Activated CD4-positive, alpha-beta memory T cell treated with anti-CD3 and anti-CD28 coated beads, Interleukin-2, amount 10 ng/mL, durations not matched to agents 7 days and 5 days (primary cell): ENCODE results near the gene CBARP. TPM values are rescaled to one million over a fixed set of nuclear protein-coding genes. Genes with fewer than 3 reads are reported as not detected.

Source experiments
- CTCF ChIA-PET: fragments of 350-600 bp; sonication (Branson Sonifier 250); formaldehyde crosslinking; loops from one replicate; lab custom pipeline; 2021; ENCODE audit warnings: antibody characterized with exemption, inconsistent platforms; lab: Charles Lee
- POLR2A ChIA-PET: fragments of 350-600 bp; sonication (Branson Sonifier 250); formaldehyde crosslinking; loops from one replicate; lab custom pipeline; 2021; ENCODE audit warnings: antibody characterized with exemption; lab: Charles Lee
- DNase-seq: peaks from one replicate; pipeline ENCODE4 v3.0.0-alpha.2; 2020
- H3K27ac Mint-ChIP-seq: one replicate; pipeline ENCODE4 v1.8.0; 2021; ENCODE audit warnings: mild to moderate bottlenecking, mixed read lengths
- H3K27me3 Mint-ChIP-seq: one replicate; pipeline ENCODE4 v1.8.0; 2021; ENCODE audit warnings: mixed read lengths
- H3K36me3 Mint-ChIP-seq: one replicate; pipeline ENCODE4 v1.8.0; 2021; ENCODE audit warnings: low read depth, mixed read lengths
- H3K4me1 Mint-ChIP-seq: one replicate; pipeline ENCODE4 v1.8.0; 2021; ENCODE audit warnings: mixed read lengths
- H3K4me3 Mint-ChIP-seq: one replicate; pipeline ENCODE4 v1.8.0; 2021; ENCODE audit warnings: mild to moderate bottlenecking, mixed read lengths
- H3K9me3 Mint-ChIP-seq: one replicate; pipeline ENCODE4 v1.8.0; 2021; ENCODE audit warnings: mixed read lengths
- total RNA-seq, 2 experiments: library from RNA; stranded (reverse); gene quantifications; one replicate each; pipeline ENCODE4 v1.2.3, GENCODE V29; 2021

The CBARP gene, protein sequence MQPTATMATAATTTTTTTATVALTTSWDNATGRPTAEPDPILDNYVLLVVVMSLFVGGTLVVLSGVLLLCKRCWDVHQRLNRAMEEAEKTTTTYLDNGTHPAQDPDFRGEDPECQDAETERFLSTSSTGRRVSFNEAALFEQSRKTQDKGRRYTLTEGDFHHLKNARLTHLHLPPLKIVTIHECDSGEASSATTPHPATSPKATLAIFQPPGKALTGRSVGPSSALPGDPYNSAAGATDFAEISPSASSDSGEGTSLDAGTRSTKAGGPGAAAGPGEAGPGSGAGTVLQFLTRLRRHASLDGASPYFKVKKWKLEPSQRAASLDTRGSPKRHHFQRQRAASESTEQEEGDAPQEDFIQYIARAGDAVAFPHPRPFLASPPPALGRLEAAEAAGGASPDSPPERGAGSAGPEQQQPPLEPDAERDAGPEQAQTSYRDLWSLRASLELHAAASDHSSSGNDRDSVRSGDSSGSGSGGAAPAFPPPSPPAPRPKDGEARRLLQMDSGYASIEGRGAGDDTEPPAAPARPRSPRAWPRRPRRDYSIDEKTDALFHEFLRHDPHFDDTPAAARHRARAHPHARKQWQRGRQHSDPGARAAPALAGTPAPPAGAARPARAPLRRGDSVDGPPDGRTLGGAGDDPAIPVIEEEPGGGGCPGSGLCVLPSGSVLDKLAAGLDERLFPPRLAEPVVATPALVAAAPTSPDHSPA
- total RNA-seq, result under 1 TPM; 0.35 to 0.55 TPM

DNA sequence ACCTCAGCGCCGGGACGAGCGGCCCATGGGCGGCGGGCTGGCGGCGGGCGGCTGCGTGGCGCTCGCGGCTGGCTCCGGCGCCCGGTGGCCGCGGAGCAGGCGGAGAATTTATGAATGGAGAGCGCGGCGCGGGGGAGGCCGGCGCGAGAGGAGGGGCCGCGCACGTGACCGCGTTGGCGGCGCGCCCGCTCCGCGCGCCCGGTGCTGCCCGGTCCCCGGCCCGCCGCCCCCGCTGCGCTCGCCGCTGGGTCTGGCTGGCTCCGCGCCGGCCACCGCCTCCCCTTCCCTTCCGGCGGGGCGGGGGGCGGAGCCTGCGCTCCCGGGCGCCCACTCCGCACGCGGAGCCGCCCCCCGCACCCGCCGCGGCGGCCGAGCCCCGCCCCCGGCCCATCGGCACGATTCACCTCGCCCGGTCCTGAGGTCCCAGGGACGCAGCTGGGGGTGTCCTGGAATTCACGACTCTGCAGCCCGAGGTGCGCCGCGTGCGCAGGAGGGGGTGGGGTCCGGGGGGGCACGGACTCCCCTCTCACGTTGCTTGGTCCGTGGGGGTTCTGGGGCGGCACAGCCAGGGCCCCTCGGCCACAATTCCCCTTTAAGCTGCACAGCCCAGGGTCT lies at the start of gene CBARP:
CBARP (minus strand) TSS at position 252 of the 615 bp plus-strand sequence. CDS start 1,905 bp downstream, outside the sequence.
- Mint-ChIP-seq H3K27ac (peak within 1 kb of the TSS; percentile 4), H3K36me3 (no peaks in the 10 kb centered on the region), H3K4me1 (peaks cover 29% of the 10 kb centered on the region), H3K4me3 (peak within 1 kb of the TSS; percentile 69), H3K27me3 (peaks cover 17% of the 10 kb centered on the region), H3K9me3 (no peaks in the 10 kb centered on the region)
- no peak for DNase-seq
- POLR2A ChIA-PET, result interaction anchor here (1.2 to 1.6 kb wide), 3 partner anchors 31 to 170 kb away, joined by 3 to 9 read pairs (median 4); partner anchors contain the start of genes ARHGAP45 and CIRBP
- CTCF ChIA-PET, result no interaction called here

GRCh38 chr19:1286487-1287353 lies 48.9 kb upstream of the CBARP start:
- Mint-ChIP-seq H3K4me3 (no peak overlapping the region), H3K27ac (no peak overlapping the region), H3K4me1 (peaks cover 5% of the 10 kb centered on the region), H3K27me3 (peaks cover 29% of the 10 kb centered on the region), H3K36me3 (no peaks in the 10 kb centered on the region), H3K9me3 (no peaks in the 10 kb centered on the region)
- ChIA-PET POLR2A (no interaction called here), CTCF (no interaction called here)
- DNase-seq, result no peak

DNA sequence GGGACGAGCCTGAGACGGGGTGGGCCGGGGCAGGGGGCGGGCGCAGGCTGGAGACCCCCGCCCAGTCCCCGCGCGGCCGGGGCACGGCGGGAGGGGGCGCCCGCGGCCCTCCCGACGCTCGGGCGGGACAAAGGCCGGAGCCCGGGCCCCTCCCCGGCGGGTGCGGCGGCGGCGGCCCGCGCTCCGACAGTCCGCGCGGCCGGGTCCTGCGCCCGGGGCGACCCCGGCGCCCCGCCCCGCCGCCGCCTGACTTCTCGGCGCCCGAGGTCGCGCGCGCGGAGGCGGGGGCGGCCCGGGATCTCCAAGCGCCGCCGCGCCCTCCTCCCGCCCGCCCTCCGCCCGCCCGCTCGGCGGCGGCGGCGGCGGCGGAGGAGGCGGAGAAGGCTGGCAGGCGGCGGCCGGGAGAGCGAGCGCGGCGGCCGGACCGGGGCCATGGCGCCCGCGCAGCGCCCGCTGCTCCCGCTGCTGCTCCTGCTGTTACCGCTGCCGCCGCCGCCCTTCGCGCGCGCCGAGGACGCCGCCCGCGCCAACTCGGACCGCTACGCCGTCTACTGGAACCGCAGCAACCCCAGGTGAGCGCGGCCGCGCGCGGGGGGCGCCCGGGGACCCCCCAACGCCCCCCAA lies 48.0 kb upstream of the CBARP start, which contains the start of gene EFNA2:
EFNA2 (plus strand) TSS at position 137 of the 624 bp plus-strand sequence; CDS start at position 433, 296 bp downstream.
- POLR2A ChIA-PET, result interaction anchor here (1.1 kb wide), 1 partner anchor 42 kb away, joined by 3 read pairs; no protein-coding TSS in a partner anchor
- DNase-seq, result no peak
- Mint-ChIP-seq H3K4me3 (no peak within 1 kb of the TSS), H3K27me3 (peaks cover 28% of the 10 kb centered on the region), H3K36me3 (no peaks in the 10 kb centered on the region), H3K9me3 (no peaks in the 10 kb centered on the region), H3K4me1 (peaks cover 5% of the 10 kb centered on the region), H3K27ac (no peak within 1 kb of the TSS)
- CTCF ChIA-PET, result no interaction called here

DNA sequence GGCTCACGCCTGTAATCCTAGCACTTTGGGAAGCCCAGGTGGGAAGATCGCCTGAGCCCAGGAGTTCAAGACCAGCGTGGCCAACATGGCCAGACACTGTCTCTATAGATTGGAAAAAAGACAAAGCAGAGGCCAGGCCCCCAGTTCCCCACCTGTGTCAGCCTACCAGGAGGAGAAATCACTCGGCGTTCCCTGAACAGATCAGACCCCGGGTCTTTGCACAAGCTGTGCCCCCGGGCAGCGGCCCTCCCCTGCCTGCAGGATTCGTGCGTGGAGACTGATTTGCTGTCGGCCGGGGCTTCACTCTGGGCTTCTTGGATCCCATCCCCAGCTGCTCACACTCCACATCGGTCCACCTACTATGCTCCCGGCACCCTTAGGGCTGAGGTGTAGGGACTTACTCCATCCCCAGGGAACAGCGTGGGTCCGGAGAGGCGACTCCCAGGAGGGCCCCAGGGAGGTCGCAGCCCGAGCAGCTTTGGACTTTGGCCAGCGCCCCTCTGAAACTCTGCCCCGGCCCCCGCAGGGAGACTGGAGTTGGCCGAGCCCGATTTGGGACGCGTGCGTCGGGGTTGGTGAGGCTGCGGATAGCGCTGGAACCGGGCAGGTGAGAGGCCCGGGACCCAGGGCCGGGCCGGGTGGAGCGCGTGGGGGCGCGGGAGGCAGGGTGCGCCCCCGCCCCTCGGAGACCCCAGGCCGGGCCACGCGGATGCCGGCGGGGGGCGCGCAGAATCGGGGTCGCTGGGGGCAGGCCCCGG lies 47.4 kb upstream of the CBARP start:
- H3K4me3 Mint-ChIP-seq, result no peak overlapping the region
- DNase-seq, result no peak
- ChIA-PET CTCF (no interaction called here), POLR2A (interaction anchor here (1.1 to 1.3 kb wide), 2 partner anchors 16 to 41 kb away, joined by 3 to 4 read pairs; partner anchors contain the start of gene CIRBP)
- H3K36me3 Mint-ChIP-seq, result peaks cover 3% of the 10 kb centered on the region
- peaks cover 7% of the 10 kb centered on the region for H3K4me1 Mint-ChIP-seq
- peaks cover 28% of the 10 kb centered on the region for H3K27me3 Mint-ChIP-seq
- no peak overlapping the region for H3K27ac Mint-ChIP-seq
- no peaks in the 10 kb centered on the region for H3K9me3 Mint-ChIP-seq

GRCh38 chr19:1284293-1284978 lies 46.6 kb upstream of the CBARP start:
- H3K4me1 Mint-ChIP-seq, result peaks cover 13% of the 10 kb centered on the region
- peaks cover 6% of the 10 kb centered on the region for H3K36me3 Mint-ChIP-seq
- no peak overlapping the region for H3K27ac Mint-ChIP-seq
- CTCF ChIA-PET, result no interaction called here
- POLR2A ChIA-PET, result interaction anchor here (1.1 to 1.3 kb wide), 2 partner anchors 15 to 40 kb away, joined by 3 to 4 read pairs; partner anchors contain the start of gene CIRBP
- no peak overlapping the region for H3K4me3 Mint-ChIP-seq
- DNase-seq, result no peak
- no peaks in the 10 kb centered on the region for H3K9me3 Mint-ChIP-seq
- peaks cover 28% of the 10 kb centered on the region for H3K27me3 Mint-ChIP-seq

DNA sequence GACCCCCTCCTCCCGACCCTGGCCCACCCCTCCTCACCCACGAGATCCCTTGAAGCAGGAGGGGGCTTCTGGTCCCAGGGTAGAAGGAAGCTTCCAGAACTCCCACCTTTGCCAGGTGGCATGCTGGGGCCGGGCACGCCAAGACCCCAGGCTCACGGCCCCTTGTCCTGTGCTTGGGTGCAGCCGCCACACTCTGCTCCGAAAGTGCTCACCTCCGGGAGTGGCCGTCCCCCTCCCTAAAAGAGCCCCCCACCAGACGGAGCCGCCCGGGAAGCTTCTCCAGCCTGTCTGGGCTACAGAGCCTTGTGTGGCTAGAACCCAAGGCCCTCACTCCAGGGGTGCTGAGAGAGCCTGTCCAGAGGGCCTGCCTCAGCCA lies 46.1 kb upstream of the CBARP start:
- ChIA-PET POLR2A (interaction anchor here (1.3 kb wide), 1 partner anchor 15 kb away, joined by 4 read pairs; the partner anchor contains the start of gene CIRBP), CTCF (no interaction called here)
- no peaks in the 10 kb centered on the region for H3K9me3 Mint-ChIP-seq
- H3K4me3 Mint-ChIP-seq, result no peak overlapping the region
- peaks cover 24% of the 10 kb centered on the region for H3K27me3 Mint-ChIP-seq
- no peak overlapping the region for H3K27ac Mint-ChIP-seq
- H3K36me3 Mint-ChIP-seq, result peaks cover 7% of the 10 kb centered on the region
- peaks cover 13% of the 10 kb centered on the region for H3K4me1 Mint-ChIP-seq
- DNase-seq, result no peak

DNA sequence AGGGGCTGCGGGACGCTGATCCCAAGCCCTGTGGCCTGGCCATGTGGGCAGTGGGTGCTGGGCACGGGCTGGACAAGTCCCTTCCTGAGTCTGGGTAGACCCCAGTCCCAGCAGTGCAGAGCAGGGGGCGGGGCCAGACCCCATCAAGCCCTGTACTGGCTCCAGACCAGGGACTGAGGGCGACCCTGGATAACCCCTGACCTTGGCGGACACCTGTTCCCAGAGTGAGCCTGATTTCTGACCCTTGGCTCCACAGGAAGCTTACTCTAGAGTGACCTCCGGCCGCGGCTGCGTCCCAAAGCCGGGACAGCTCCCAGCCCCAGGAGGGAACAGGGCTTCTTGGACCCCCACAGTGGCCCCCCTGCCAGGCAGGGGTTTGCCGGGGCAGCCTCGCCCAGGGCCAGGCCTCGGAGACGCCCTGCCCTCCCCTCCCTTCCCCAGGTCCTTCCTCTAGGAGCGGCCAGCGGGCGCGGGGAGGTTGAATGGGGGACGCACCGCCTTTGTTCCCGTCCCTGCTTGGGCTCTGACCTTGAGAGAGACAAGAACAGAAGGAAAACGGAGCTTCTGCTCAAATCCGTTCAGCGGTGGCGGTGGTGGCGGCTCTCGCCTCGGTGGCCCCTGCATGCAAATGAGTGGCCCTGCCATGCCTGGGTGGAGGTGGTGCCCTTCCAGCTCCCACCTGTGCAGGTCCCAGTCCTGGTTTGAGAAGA lies 45.6 kb upstream of the CBARP start:
- ChIA-PET POLR2A (interaction anchor here (1.3 kb wide), 1 partner anchor 14 kb away, joined by 4 read pairs; the partner anchor contains the start of gene CIRBP), CTCF (no interaction called here)
- H3K4me1 Mint-ChIP-seq, result peaks cover 13% of the 10 kb centered on the region
- H3K27ac Mint-ChIP-seq, result no peak overlapping the region
- no peaks in the 10 kb centered on the region for H3K9me3 Mint-ChIP-seq
- DNase-seq, result no peak
- no peak overlapping the region for H3K4me3 Mint-ChIP-seq
- peaks cover 7% of the 10 kb centered on the region for H3K36me3 Mint-ChIP-seq
- peaks cover 23% of the 10 kb centered on the region for H3K27me3 Mint-ChIP-seq

DNA sequence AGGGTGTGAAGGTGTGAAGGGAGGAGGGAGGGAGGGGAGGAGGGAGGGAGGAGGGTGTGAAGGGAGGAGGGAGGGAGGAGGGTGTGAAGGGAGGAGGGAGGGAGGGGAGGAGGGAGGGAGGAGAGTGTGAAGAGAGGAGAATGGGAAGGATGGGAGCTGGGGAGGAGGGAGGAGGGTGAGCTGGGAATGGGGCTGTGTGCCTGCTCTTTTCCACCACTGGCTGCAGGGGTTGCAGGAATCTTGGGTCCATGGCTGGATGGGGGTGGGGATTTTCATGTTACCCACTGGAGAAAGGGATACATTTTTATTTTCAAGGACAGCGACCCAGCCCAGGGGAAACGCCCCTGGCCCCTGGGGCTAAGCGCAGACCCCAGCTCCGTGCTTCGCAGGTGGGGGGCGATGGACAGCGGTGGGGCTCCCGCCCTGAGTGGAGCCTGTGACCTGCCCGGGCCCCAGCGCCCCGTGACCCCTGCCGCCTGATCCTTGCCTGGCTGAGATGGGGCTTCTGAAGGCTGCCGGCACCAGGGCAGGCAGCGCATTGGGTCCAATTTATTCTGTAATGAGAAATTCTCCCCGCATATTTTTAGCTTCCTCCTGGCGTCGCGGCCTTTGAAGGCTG lies 44.9 kb upstream of the CBARP start:
- peaks cover 12% of the 10 kb centered on the region for H3K36me3 Mint-ChIP-seq
- no peaks in the 10 kb centered on the region for H3K9me3 Mint-ChIP-seq
- peaks cover 20% of the 10 kb centered on the region for H3K27me3 Mint-ChIP-seq
- H3K27ac Mint-ChIP-seq, result no peak overlapping the region
- H3K4me1 Mint-ChIP-seq, result peaks cover 18% of the 10 kb centered on the region
- H3K4me3 Mint-ChIP-seq, result no peak overlapping the region
- ChIA-PET CTCF (no interaction called here), POLR2A (no interaction called here)
- DNase-seq, result no peak

GRCh38 chr19:1281569-1282287 lies 43.9 kb upstream of the CBARP start:
- POLR2A ChIA-PET, result no interaction called here
- peaks cover 21% of the 10 kb centered on the region for H3K4me1 Mint-ChIP-seq
- H3K9me3 Mint-ChIP-seq, result no peaks in the 10 kb centered on the region
- no peak overlapping the region for H3K27ac Mint-ChIP-seq
- DNase-seq, result no peak
- peaks cover 20% of the 10 kb centered on the region for H3K27me3 Mint-ChIP-seq
- H3K36me3 Mint-ChIP-seq, result peaks cover 15% of the 10 kb centered on the region
- no peak overlapping the region for H3K4me3 Mint-ChIP-seq
- CTCF ChIA-PET, result no interaction called here
